GM21381 (cell line): ENCODE results near the gene MAN2B2.
"Not testable (repeated sequence)": the region's sequence is repeated elsewhere in the genome, so short reads cannot be mapped to it uniquely, and the experiment has no call there.

Source experiments
- ATAC-seq: cut with Tn5 transposase; IDR thresholded peaks from one replicate; pipeline ENCODE4 v1.9.1; 2021; ENCODE audit warnings: mild to moderate bottlenecking, moderate library complexity; ENCODE audit not compliant: unreplicated experiment

Gene MAN2B2

GRCh38 chr4:6613676-6614651 lies 39.0 kb downstream of the MAN2B2 start:
- ATAC-seq: no peak

GRCh38 chr4:6614701-6615230 lies 39.8 kb downstream of the MAN2B2 start:
- no peak for ATAC-seq

DNA sequence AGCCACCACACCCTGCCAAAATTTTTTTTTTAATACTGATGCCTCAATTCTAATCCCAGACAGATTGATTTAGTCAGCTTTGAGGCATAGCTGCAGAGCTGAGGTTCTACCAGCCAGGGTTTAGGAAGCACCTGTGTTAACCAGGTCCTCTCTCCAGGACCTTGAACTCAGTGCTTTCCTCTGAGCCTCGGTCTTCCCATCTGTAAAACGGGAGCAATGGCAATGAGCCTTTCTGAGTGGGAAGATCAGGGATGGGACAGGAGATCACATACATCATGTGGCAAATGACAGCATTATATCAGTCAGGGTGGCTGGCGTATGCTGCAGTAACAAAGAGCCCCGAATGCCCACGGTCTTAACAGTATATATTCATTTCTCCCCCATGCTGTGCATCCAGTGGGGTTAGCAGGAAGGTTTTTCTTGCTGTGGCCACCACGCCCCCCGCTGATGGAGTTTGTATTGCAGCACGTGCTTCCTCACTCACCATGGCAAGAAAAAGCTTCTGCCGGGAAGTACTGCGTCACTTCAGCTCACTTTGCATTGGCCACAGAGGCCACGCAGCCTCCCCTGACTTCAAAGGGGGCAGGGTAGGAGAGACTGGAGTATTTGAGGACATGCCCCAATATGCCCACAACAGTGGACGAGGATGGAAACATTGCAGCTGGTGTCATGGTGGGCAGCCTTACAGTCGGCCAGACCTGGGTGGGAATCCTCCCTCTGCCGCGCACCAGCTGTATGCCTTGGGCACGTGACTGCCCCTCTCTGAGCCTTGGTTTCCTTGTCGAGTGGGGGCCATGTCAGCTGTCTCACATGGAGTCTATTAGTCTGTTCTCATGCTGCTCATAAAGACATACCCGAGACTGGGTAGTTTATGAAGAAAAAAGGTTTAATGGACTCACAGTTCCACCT lies 41.4 kb downstream of the MAN2B2 start:
- no peak for ATAC-seq

GRCh38 chr4:6617246-6617645 lies 42.3 kb downstream of the MAN2B2 start:
- no peak for ATAC-seq

DNA sequence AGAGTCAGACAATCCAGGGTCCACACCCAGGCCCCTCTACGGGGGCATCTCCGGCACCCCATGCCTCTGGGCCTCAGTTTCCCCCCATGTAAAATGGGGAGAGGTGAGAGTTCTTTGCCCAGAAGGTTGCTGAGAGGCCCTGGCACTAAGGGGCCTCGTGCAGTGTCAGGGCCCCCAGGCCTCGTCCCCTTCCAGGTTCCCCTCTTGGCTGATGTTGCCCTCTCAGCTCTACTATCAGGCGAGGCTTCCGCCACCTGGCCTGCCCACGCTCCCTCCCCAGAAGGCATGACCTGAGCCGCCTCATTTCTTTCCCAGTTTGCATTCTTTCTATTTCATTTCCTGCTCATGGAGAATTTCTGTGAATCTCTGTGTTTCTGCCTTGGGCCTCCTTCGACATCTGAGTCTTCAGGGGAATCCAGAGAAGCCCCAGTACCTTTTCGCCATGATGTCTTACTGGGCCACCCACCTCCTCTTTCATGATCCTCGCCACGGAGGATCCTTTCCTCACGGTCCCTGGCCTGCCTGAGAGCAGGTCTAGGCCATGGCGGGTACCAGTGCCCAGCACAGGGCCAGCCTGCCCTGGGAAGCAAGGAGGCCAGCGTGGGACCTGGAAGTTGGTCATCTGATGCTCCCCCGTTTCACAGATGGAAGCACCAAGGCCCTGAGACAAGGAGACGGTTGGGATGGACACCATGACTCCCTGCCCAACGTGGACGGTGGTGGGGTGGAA lies 43.6 kb downstream of the MAN2B2 start:
- ATAC-seq: no peak

DNA sequence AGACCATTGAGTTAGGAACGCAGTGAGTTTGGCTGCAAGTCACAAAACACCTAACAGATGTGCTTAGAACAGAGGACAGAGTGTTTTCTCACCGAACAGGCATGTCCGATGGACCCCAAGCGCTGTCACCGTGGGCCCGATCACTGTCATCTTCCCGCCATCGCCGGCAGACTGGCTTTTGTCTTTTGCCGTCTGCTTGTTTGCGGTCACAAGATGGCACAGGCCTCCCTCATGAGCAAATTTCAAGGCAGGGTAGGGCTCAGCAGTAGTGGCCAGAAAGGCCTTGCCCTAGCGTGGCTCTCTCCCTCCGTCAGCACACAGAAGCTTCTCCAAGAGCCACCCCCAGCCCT lies 44.1 kb downstream of the MAN2B2 start:
- ATAC-seq: no peak

DNA sequence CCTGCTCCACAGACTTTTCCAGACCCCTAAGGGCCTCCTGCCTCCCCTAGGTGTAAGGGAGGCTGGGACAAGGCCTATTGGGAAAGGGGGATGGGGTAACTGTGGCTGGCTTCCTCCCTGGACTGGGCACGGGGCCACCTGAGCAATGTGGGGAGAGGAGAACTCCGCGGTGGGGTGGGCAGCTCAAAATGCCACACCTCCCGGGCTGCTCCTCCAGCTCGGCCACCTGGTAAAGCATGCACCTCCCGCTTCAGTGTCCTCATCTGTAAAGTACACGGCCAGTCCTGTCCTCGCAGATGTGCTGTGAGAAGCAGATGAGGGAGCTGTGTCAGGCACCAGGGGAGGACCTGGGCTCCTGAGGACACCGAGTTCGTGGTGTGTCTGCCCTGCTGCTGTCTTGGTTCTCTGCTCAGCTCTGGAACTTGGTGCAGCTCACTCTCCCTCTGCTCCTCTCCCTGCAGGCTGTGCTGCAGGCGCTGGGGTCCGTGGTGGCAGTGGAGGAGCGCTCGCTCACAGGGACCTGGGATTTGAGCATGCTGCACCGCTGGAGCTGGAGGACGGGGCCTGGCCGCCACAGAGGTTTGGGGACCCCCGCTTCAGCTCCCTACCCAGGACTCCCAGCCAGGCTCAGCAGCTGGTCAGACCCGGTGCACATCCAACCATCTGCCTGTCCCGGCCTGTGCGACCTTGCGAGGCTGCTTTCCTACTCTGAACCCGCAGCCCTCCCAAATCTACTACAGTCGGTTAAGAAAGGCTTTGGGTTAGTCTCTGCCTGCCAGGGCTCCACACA lies 44.7 kb downstream of the MAN2B2 start:
- no peak for ATAC-seq

GRCh38 chr4:6620296-6620695 lies 45.3 kb downstream of the MAN2B2 start:
- ATAC-seq: no peak

GRCh38 chr4:6620891-6621555 lies 46.0 kb downstream of the MAN2B2 start:
- ATAC-seq: no peak

DNA sequence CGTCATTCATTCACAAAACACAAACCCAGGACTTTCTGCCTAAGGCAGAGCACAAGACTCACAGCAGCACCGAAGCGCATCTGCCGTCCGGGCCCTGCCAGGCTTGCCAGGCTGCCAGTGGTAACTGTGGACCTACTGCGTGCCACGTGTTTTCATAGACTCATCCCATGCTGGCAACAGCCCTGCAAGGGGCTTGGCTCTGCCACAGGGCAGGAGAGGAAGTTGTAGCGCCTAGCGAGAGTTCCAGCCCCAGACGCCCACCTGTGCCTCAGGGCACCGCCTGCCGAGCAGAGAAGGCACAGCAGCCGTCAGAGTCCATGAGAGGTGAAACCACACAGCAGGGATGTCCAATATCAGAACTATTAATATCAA lies 46.6 kb downstream of the MAN2B2 start:
- no peak for ATAC-seq

DNA sequence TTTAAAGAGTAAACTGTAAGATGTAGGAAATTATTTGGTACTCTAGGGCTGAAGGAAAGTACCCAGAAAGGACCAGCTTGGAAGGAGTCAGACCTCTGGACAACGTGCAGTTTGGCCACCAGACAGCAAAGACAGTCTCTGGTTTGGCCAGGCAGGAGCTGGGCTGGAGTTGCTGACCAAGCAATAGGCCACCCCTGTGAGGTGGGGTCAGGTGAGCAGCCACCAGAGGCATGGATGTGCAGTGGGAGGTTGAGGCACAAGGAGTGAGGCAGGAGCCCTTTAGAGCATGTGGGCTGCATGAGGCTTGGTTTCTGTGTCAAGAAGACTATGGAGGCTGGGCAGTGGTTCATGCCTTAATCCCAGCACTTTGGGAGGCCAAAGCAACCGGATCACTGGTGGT lies 47.8 kb downstream of the MAN2B2 start:
- no peak for ATAC-seq

GRCh38 chr4:6625256-6625655 lies 50.3 kb downstream of the MAN2B2 start:
- no peak for ATAC-seq

GRCh38 chr4:6626066-6626465 lies 51.1 kb downstream of the MAN2B2 start:
- no peak for ATAC-seq

DNA sequence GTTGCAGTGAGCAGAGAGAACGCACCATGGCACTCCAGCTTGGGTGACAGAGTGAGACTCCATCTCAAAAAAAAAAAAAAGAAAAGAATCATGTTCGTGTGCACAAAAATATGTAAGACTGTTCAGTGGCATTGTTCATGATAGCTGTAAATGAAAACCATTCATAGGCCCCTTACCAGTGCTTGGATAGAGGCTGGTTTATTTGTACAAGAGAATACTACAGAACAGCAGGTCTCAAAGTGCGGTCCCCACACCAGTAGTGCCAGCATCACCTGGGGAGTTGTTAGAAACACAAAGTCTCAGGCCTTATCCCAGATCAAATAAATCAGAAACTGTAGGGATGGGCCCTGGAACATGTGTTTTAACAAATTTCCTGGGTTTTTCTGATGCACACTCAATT lies 52.8 kb downstream of the MAN2B2 start:
- ATAC-seq: no peak

- not testable (repeated sequence) for ATAC-seq
Measured at GRCh38 chr4:6628484-6628883, 53.5 kb downstream of the MAN2B2 start.

DNA sequence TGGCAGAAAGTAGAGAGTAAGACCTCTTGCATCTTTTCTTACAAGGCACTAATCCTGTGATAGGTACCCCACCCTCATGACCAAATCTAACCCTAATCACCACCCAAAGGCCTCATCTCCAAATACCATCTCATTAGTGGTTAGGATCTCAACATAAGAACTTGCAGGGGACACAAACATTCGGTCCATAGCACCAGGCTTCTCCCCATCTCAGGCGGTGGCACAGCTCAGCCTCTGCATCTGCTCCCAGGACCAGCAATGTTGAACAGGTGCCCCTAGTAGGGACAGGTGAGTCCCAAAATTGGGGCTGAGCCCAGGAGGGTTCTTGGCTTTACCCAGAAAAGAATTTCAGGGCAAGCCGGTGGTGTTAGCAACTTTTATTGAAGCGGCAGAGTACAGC lies 57.1 kb downstream of the MAN2B2 start:
- ATAC-seq: no peak

DNA sequence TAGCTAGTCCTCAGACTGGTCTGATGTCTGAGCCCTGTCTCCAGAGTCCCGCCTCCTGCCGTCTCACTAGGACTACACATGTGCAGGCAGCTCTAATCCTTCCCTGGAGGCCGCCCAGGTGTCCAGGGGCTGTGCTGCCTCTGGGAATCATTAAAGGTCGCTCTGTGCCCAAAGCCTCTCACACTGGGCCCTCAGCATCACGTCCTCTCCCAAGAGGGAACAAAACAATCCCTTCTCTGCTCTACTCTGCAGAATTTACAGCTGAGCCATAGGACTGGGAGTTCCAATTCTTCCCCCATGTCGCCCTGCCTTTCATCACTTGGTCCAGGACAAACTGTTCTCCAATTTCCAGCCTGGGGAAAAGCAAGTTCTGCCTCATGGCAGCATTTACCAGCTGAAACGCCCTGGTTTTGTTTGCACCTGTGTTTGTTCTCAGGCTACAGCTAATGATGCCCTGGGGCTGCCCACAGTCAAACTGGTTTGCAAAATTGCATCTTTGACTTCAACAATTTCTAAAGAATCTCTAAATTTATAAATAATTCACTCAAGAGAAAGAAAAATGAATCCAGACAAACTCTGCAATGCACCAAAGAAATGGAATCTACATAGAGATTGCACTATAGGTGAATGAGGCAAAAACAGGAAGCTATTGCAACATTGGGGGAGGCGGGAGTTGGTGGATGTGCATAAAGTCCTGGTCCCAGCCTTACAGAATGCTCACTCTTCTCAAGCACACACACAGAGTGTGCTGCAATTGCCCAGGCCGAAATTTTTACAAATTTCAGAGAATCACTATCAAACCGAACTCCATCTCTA lies 58.3 kb downstream of the MAN2B2 start:
- no peak for ATAC-seq

DNA sequence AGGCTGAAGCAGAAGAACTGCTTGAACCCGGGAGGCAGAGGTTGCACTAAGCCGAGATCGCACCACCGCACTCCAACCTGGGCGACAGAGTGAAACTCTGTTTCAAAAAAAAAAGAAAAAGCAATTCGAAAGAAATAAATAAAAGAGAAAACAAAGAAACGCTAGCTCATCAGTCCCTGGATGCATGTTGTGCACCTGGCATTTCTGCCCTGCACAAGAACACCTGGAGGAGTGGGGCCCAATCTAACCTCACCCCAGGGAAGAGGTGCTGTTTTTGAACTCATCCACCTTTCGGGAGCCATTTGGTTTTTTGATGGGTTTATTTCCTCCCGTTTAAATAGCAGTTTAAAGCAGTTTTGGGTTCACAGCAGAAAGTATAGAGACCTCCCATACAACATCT lies 59.8 kb downstream of the MAN2B2 start:
- no peak for ATAC-seq
